Ovary (tissue), 9 donors: ENCODE results near the gene BCL2L14. TPM values are rescaled to one million over a fixed set of nuclear protein-coding genes. Genes with fewer than 3 reads are reported as not detected.

Source experiments
- DNase-seq, 5 donors: peaks; one replicate each; pipeline ENCODE4 v3.0.0-alpha.2; 2019 to 2020
- H3K27ac ChIP-seq, 2 donors: fragments of 200-600 bp; one replicate each; pipeline versions ENCODE4 v1.5.1 to v1.8.0; 2019 to 2022
- H3K27me3 ChIP-seq: fragments of 200-600 bp; one replicate; pipeline ENCODE4 v1.8.0; 2022
- H3K36me3 ChIP-seq: fragments of 200-600 bp; sonication (generic); one replicate; pipeline ENCODE4 v1.5.1; 2019
- H3K4me1 ChIP-seq: one replicate; pipeline ENCODE4 v1.8.1; 2013; ENCODE audit warnings: mild to moderate bottlenecking, moderate library complexity; ENCODE audit not compliant: insufficient read depth
- H3K4me3 ChIP-seq: fragments of 200-600 bp; sonication (generic); one replicate; pipeline ENCODE4 v1.5.1; 2017
- H3K9me3 ChIP-seq, 2 donors: fragments of 200-600 bp in 1 of 2; sonication (generic) in 1 of 2; one replicate each; pipeline versions ENCODE4 v1.5.1 to v1.8.1; 2013 to 2019; ENCODE audit warnings: mild to moderate bottlenecking in 1 of 2, moderate library complexity in 1 of 2
- EP300 ChIP-seq: sonication (generic); formaldehyde crosslinking; IDR thresholded peaks from one replicate; pipeline ENCODE4 v1.6.1; 2017; ENCODE audit warnings: antibody characterized with exemption
- POLR2A ChIP-seq: fragments of 450-650 bp; IDR thresholded peaks from one replicate; pipeline ENCODE4 v1.6.1; 2017; ENCODE audit warnings: antibody characterized with exemption, mild to moderate bottlenecking, moderate library complexity
- WGBS, 3 donors: extraction: QIAGEN DNeasy Blood & Tissue Kit in 1 of 3; methylation state at CpG; one replicate each; pipeline versions ENCODE4 v1.1.5 to v1.1.7; 2013 to 2017; 5-methylcytosine and 5-hydroxymethylcytosine counted together
- intact Hi-C, 4 donors: fragments of 100-400 bp; cut with DNase I; formaldehyde crosslinking; loops; one replicate each; pipeline versions ENCODE4 v1.11.0 to v1.15.1; 2022 to 2023
- polyA plus RNA-seq, 2 donors: library from polyadenylated mRNA; stranded (reverse); fragments of 200-250 nt in 1 of 2; fragments of 350-450 nt in 1 of 2; fragmentation: Illumina TruSeq in 1 of 2; extraction: RNeasy Lipid Tissue Mini Kit (QIAGEN cat#74804) in 1 of 2; gene quantifications; one replicate each; pipeline ENCODE4 v1.2.3, GENCODE V29; 2013 to 2014
- total RNA-seq, 7 donors: library from RNA; depleted of rRNA in 2 of 7; stranded (reverse); fragments of >200 nt in 2 of 7; fragmentation: NEBNext Ultra II Directional in 3 of 7; extraction: Animal tissue kit (Norgen Biotek cat#: 25700) in 3 of 7; gene quantifications; one replicate each; pipeline versions ENCODE4 v1.1.0 to v1.2.4, GENCODE V29; 2016 to 2023
- TF ChIP-seq, protein P1 (sequence below), 3 donors: fragments of 450-650 bp in 2 of 3; fragments of 200-600 bp in 1 of 3; IDR thresholded peaks; one replicate each; pipeline versions ENCODE4 v1.5.1 to v1.8.0; 2016 to 2022; ENCODE audit warnings: antibody characterized with exemption in 3 of 3, mild to moderate bottlenecking in 1 of 3
- donor health status: DM: no; HTN: no; CAD: no; lungs with moderate emphysema.
- donor health status: DM: no; HTN: no; CAD: no.
- donor health status: Bipolar disorder and iron deficiency.
- donor health status: DM: yes; HTN: yes; CAD: no.
- donor health status: DM: no; HTN: no; CAD: no.
- donor health status: DM: yes; HTN: yes; CAD: no.

Gene BCL2L14
- total and polyA plus RNA-seq, 9 donors = 0.11 TPM; not detected in 8

DNA sequence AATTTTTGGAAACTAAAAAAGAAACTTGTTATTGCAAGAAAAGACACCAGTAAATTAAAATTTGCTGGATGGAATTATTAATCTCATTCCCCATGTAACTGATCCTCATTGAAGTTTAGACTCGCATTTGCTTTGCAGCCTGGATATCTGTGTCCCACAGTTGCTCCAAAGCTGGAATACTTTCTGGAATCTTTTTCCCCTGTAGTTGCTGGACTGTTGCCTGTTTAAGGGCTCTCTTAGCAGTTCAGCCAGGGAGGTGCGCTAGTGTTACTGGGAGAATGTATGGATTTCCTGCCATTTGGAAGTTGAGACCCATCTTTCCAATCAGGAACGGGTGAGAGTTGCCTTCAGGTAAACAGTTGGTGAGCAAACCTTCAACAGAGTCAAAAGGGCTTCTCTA is 20.3 kb downstream of the BCL2L14 start:
- no peak overlapping the region for H3K4me3 ChIP-seq
- DNase-seq = no peak
- intact Hi-C loops = no loop called here
- no peaks in the 10 kb centered on the region for H3K9me3 ChIP-seq
- H3K4me1 ChIP-seq = no peaks in the 10 kb centered on the region
- TF ChIP-seq EP300 (no peak), POLR2A (no peak)
- TF ChIP-seq, protein P1, sequence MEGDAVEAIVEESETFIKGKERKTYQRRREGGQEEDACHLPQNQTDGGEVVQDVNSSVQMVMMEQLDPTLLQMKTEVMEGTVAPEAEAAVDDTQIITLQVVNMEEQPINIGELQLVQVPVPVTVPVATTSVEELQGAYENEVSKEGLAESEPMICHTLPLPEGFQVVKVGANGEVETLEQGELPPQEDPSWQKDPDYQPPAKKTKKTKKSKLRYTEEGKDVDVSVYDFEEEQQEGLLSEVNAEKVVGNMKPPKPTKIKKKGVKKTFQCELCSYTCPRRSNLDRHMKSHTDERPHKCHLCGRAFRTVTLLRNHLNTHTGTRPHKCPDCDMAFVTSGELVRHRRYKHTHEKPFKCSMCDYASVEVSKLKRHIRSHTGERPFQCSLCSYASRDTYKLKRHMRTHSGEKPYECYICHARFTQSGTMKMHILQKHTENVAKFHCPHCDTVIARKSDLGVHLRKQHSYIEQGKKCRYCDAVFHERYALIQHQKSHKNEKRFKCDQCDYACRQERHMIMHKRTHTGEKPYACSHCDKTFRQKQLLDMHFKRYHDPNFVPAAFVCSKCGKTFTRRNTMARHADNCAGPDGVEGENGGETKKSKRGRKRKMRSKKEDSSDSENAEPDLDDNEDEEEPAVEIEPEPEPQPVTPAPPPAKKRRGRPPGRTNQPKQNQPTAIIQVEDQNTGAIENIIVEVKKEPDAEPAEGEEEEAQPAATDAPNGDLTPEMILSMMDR (IDR thresholded peaks at IDR 0.05) = no peak
- H3K27ac ChIP-seq = no peak overlapping the region
- no peaks in the 10 kb centered on the region for H3K36me3 ChIP-seq
- 57 to 76% (median 63%) methylated on average over 3 of the region's 3 CpGs for WGBS, 3 donors
- H3K27me3 ChIP-seq = no peaks in the 10 kb centered on the region

DNA sequence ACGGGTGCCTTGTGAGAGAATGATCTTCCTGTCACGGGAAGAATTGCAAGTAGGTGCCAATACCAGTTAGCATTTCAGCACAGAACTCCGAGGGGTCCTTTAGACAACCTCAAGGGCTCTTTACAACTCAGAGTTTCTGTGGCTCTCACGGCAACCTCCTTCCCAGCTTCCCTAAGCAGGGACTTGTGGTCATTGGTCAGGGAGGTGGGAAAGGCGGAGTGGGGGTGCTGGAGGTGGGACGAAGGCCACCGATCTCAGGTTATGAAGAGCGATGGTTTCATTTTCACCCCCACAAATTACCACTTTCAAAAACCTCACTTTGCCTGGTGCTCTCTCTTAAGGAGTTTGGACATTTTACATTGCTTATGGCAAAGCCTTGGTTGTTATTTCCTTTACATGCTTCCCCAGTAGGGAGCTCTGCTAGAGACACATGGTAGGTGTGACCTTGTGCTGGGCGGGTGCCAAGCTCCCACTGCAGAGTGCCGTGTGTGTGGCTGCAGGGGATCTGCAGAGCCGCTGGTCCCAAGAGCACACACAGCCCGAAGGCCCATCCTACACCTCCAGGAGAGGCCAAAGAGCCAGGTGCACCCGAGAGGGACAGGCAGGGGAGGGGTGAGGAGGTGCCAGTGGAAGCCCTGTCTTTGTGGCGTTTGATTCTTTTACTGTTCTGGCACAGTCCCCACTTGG is 21.4 kb downstream of the BCL2L14 start:
- Histone ChIP-seq H3K4me3 (no peak overlapping the region), H3K9me3 (no peaks in the 10 kb centered on the region), H3K27me3 (no peaks in the 10 kb centered on the region), H3K27ac (no peak overlapping the region), H3K4me1 (no peaks in the 10 kb centered on the region), H3K36me3 (no peaks in the 10 kb centered on the region)
- TF ChIP-seq, protein P1 (IDR thresholded peaks at IDR 0.05) = no peak
- TF ChIP-seq POLR2A = no peak
- TF ChIP-seq EP300 = no peak
- no peak for DNase-seq
- intact Hi-C loops = no loop called here
- 57 to 69% (median 64%) methylated on average over 14 of the region's 14 CpGs for WGBS, 3 donors

DNA sequence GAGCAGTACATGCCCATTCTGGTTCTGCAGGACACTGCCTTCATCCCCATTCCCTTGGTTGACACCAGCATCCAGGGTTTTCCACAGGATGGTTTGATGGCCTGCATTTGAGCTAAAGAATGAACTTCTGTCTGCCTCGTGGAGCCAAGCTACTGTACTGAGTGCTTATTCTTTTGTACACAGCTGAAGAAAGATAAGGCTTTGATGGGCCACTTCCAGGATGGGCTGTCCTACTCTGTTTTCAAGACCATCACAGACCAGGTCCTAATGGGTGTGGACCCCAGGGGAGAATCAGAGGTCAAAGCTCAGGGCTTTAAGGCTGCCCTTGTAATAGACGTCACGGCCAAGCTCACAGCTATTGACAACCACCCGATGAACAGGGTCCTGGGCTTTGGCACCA is 23.7 kb downstream of the BCL2L14 start:
- intact Hi-C loops = no loop called here
- no peaks in the 10 kb centered on the region for H3K27me3 ChIP-seq
- TF ChIP-seq POLR2A = no peak
- no peak for TF ChIP-seq EP300
- TF ChIP-seq, protein P1 (IDR thresholded peaks at IDR 0.05) = no peak
- no peak overlapping the region for H3K4me3 ChIP-seq
- 81 to 85% (median 82%) methylated on average over 4 of the region's 4 CpGs for WGBS, 3 donors
- no peak for DNase-seq
- H3K4me1 ChIP-seq = no peaks in the 10 kb centered on the region
- no peaks in the 10 kb centered on the region for H3K9me3 ChIP-seq
- no peak overlapping the region for H3K27ac ChIP-seq
- no peaks in the 10 kb centered on the region for H3K36me3 ChIP-seq

DNA sequence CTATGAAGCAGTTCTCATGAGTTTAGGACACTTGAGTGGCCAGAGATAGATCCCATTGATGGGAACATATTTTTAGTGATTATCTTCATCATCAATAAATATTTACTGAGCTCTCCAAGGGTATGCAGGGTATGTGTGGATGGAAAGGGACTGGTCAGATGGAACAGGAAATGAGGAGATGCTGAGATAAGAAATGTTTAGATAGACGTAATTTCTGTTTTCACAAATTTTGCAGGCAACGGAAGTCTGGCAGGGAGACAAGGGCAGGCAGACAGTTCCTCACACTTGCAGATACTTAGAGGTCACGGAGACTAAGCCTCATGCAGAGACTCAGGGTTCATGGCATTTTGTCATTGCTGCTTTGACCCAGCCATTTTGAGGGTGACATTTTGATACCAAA is 24.3 kb downstream of the BCL2L14 start:
- intact Hi-C loops = no loop called here
- H3K27ac ChIP-seq = no peak overlapping the region
- 61 to 74% (median 68%) methylated on average over 3 of the region's 3 CpGs for WGBS, 3 donors
- no peak overlapping the region for H3K4me3 ChIP-seq
- no peak for DNase-seq
- TF ChIP-seq EP300 (no peak), POLR2A (no peak)
- TF ChIP-seq, protein P1 (IDR thresholded peaks at IDR 0.05) = no peak
- H3K36me3 ChIP-seq = no peaks in the 10 kb centered on the region
- H3K4me1 ChIP-seq = no peaks in the 10 kb centered on the region
- no peaks in the 10 kb centered on the region for H3K9me3 ChIP-seq
- H3K27me3 ChIP-seq = no peaks in the 10 kb centered on the region
